ENCODE results near the gene KRTAP5-3. TPM values are rescaled to one million over a fixed set of nuclear protein-coding genes. Genes with fewer than 3 reads are reported as not detected.
"Not testable (repeated sequence)": the region's sequence is repeated elsewhere in the genome, so short reads cannot be mapped to it uniquely, and the experiment has no call there.

Gene KRTAP5-3
- total RNA-seq, 1 donor from 2014 or later: not detected

DNA sequence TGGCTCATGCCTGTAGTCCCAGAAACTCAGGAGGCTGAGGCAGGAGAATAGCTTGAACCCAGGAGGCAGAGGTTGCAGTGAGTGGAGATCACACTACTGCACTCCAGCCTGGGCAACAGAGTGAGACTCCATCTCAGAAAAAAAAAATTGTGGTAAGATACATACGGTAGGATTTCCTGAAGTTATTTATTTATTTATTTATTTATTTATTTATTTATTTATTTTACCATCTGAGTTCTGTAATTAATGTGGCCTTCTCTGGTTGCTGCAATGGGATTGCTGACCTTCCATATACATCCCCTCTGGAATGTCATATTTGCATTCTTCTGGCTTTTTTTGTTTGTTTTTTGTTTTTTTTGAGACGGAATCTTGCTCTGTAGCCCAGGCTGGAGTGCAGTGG, 25.4 kb downstream of the KRTAP5-3 start:
- DNase-seq (ENCODE audit: low read depth, low spot score): not testable (repeated sequence)

DNA sequence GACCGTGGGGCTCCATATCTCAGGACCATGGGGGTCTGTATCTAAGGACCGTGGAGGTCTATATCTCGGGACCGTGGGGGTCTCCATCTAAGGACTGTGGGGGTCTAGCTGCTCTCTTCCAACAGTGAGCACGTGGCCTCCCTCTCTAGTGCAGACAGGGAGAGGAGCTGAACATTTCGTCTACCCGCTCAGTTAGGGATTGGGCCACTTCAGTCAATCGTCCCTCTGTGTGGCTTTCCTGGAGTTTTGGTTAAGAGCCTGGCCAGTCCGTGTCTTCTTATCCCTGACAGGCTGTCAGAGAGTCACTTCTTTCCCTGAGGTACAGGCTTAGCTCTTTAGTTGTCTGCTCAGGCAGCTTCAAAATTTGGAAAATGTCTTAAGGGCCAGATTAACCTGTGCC, 26.3 kb downstream of the KRTAP5-3 start:
- DNase-seq (ENCODE audit: low read depth, low spot score): no peak

- DNase-seq (ENCODE audit: low read depth, low spot score): no peak
Measured at GRCh38 chr11:1576825-1577224, 31.4 kb downstream of the KRTAP5-3 start.

DNA sequence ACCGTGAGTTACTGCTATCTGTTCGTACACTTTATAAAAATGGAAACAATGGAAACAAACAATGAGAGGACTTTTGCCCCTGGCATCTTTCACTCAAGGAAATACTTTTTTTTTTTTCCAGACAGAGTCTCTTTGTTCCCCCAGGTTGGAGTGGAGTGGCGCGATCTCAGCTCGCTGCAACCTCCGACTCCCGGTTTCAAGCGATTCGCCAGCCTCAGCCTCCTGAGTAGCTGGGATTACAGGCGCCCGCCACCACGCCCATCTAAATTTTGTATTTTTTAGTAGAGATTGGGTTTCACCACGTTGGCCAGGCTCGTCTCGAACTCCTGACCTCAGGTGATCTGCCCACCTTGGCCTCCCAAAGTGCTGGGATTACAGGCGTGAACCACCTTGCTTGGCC, 32.5 kb downstream of the KRTAP5-3 start:
- not testable (repeated sequence) for DNase-seq (ENCODE audit: low read depth, low spot score)

DNA sequence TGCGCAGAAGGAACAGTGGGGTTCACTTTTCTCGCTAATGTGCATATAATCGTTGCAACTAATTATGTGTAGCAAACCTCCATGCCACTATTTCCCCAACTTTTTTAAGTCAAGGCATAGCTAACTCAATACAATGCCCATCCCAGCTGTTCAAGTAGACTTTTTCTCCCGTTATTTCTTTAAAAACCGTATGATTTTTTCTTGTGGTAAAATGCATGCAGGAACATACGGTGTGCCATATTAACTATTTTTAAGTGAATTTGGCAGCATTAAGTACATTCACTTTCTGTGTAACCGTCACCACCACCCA, 33.4 kb downstream of the KRTAP5-3 start:
- no peak for DNase-seq (ENCODE audit: low read depth, low spot score)

GRCh38 chr11:1574238-1574932, 33.9 kb downstream of the KRTAP5-3 start:
- DNase-seq (ENCODE audit: low read depth, low spot score): no peak

DNA sequence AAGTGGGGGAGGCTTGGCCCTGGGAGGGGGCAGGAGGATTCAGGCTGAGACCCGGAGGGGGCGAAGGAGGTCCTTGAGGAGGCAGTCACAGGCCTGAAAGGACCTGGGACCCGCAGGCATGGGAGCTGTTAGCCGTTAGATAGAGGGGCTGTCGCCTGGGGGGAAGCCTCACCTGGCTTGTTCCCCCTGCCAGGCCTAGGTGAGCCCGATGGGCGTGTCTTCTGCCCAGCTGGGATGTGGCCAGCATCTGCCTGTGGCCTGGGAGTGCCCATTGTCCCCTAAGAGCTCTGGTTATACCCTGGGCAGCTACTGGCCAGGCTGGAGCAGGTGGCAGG, 34.4 kb downstream of the KRTAP5-3 start:
- no peak for DNase-seq (ENCODE audit: low read depth, low spot score)

- DNase-seq (ENCODE audit: low read depth, low spot score): no peak
Measured at GRCh38 chr11:1573077-1573902, 35.0 kb downstream of the KRTAP5-3 start.

DNA sequence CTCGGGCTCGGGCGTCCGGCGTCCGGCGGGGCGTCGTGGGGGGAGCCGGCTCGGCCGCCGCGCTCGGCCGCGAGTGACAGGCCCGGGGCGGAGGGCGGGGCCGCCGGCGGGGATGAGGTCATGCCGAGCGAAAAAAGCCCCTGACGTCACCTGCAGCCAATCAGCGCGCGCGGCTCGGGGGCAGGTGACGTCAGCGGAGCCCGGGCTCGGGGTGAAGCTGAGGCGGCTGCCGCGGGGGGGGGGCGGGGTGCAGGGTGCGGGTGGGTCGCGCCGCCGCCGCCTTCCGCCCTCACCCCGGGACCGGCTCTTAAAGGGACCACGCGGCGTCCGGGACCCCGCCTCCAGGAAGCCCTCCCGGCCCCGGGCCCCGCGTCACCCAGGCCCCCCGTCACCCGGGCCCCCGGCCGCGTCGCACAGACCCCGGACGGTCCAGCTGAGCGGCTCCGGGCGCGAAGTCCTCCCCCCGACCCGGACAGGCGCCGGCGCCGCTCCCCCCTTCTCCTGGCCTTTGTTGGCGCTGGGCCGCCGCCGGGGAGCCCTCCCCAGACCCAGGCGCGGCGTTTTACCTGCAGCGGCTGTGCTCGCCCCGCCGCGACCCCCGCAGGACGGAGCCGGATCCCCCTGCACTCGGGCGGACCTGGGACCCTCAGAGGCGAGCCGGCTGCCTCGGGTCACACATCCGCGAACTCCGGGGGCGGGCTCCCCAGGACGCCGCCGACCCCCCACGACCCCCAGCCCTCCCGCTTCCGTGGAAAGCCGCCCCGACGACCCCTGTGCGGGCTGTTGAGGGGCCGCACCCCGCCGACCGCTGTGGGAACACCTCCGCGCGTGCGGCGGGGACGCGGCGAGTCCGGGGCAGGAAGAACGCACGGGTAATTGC, 35.8 kb downstream of the KRTAP5-3 start, which contains the start of gene DUSP8:
Gene DUSP8 (minus strand): TSS at position 75 of the 880 bp plus-strand sequence. CDS start 6,445 bp downstream, outside the sequence.
- DNase-seq (ENCODE audit: low read depth, low spot score): peak; percentile 45

DNA sequence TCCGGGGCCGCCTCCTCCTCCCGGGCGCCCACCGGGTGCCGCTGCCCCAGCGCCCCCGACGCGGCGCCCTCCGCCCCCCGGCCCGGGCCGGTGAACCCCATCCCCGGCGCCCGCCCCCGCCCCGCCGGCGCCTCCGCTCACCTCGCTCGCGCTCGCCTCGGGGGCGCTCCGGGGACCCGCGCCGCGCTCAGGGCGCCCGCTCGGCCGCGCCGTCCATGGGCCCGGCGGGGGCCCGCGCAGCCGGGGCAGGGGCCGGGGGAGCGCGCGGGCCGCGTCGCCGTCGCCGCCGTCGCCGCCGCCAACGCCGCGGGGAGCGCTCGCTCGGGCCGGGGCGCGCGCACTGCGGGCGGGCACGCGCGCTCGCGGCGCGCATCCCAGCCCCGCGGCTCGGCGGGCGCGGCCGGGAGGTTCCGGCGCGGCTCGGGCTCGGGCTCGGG, 36.5 kb downstream of the KRTAP5-3 start:
- no peak for DNase-seq (ENCODE audit: low read depth, low spot score)

DNA sequence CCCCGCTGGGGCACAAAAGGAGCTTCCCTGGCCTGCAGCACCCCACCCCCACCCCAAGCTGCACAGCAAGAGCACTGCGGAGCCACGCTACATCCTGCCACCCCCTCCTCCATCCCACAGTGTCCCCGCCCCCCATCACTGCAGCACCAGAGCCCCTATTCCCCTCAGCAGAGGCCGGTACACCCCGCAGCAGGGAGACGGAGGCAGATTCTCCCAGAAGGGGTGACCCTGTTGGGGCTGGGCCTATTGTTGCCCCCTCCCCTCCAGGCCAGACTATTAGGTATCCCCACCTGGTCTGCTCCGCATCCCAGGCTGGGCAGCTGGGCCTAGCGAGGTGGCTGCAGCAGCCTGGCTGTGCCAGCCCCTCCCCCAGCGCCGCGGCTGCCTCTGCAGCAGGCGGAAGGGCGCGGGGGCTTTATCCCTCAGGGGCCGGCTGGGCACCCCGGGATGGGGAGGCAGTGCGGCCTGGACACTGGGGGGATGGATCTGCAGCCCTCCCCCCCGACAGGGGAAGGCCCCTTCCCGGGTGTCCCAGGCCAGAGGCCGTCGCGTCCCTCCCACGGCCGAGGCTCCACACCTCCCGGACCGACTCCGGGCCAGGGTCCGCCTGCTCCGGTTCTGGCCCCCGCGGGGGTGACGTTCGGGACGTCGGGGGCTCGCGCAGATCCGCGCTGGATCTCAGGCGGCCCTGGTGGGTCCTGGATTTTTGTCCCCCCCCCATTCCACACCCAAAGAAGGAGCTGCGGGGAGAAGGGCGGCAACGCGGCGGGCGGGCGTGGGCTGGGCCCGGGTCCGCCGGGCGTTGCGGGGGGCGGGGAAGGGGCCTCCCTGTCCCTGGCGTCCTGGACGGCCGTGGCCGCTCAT, 37.1 kb downstream of the KRTAP5-3 start:
- DNase-seq (ENCODE audit: low read depth, low spot score): no peak

- no peak for DNase-seq (ENCODE audit: low read depth, low spot score)
Measured at GRCh38 chr11:1570531-1570895, 37.8 kb downstream of the KRTAP5-3 start.

- no peak for DNase-seq (ENCODE audit: low read depth, low spot score)
Measured at GRCh38 chr11:1570001-1570453, 38.2 kb downstream of the KRTAP5-3 start.

- no peak for DNase-seq (ENCODE audit: low read depth, low spot score)
Measured at GRCh38 chr11:1569251-1569780, 38.9 kb downstream of the KRTAP5-3 start.

DNA sequence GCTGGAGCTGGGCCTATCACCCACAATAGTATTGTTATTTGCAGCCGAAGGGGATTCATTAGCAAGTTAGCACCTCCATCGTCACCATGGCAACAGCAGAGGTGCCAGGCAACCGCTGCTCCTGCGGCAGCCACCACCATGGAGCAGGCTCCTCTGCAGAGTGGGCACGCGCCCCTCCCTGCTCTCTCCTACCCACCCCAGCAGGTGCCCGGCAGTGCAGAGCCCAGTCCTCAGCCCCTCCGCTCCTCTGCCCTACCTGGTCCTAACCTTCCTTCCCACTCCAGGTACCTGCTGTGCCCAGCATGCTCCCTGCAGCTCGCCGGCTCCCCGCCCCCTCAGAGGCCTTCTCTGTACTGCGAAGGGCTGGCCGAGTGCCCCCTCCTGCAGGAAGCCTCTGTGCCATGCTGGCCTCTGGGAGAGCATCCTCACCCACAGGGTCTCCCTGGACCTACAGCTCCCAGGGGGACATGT, 39.8 kb downstream of the KRTAP5-3 start:
- DNase-seq (ENCODE audit: low read depth, low spot score): no peak

DNA sequence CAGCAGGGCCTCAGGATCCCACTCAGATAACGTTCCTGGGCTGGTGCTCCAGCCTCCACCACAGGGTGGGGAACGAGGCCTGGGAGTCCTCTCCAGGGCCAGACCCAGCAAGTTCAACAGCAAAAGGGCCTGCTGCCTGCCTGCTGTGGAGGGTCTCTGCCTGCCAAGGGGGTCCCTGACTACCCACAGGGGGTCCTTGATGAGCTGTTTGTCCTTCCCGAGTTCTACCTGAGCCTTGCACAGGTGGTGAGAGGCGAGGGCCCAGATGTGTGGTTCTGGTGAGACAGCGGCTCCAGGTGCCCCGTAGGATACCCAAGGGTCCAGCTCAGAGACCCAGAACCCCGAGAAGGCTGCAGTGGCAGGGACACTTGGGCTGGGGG, 40.6 kb downstream of the KRTAP5-3 start:
- no peak for DNase-seq (ENCODE audit: low read depth, low spot score)

GRCh38 chr11:1567052-1567720, 41.1 kb downstream of the KRTAP5-3 start:
- DNase-seq (ENCODE audit: low read depth, low spot score): no peak

DNA sequence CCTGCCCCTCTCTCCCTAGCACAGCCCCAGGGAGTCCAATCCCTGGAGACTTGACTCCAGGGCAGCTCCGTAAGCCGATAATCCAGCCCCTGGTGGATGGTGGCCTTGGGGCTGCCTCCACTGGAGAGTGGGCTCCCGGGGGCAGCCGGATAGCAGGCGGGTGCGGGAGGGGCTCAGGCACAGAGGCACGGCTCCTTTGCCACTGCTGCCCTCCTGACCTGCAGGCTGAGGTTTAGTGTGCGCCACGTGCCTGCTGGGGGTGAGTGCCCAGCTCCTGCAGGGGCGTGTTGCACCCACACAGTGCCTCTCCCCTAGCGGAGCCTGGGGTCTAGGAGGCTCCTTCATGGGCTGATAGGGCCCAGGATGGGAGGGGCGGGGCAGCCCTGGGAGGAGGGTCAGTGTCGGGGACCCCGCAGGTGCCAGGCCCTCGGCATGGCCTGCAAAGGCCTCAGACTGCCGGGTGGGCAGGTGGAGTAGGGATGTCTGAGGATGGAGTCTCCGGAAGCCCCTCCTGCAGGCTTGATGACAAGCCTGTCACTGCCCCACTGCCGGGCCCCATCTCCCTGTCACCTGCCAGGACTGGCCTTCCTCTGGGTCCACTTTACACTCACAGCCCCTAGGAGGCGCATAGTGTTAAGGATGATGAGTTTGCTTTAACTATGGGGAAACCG, 41.7 kb downstream of the KRTAP5-3 start:
- no peak for DNase-seq (ENCODE audit: low read depth, low spot score)

GRCh38 chr11:1565904-1566247, 42.4 kb downstream of the KRTAP5-3 start:
- no peak for DNase-seq (ENCODE audit: low read depth, low spot score)

Data from pulmonary artery endothelial cell (primary cell).